Endothelial cell of hepatic sinusoid (primary cell): ENCODE results near the gene ZKSCAN1.
"Not testable (repeated sequence)": the region's sequence is repeated elsewhere in the genome, so short reads cannot be mapped to it uniquely, and the experiment has no call there.

Source experiments
- in situ Hi-C: cut with HindIII; loops from 2 replicates; pipeline ENCODE4 v1.10.0; 2017; ENCODE audit warnings: low sequenced_read_pairs

Gene ZKSCAN1

GRCh38 chr7:100015232-100016214 lies at the start of gene ZKSCAN1:
Gene ZKSCAN1, plus strand, starts transcription at chr7:100015596. Its CDS starts 7,911 bp downstream, at chr7:100023507.
- in situ Hi-C loops, result no loop called here

- in situ Hi-C loops, result no loop called here
Measured at GRCh38 chr7:99969298-99969697, 46.1 kb upstream of the ZKSCAN1 start.

- in situ Hi-C loops, result not testable (repeated sequence)
Measured at GRCh38 chr7:99969813-99970212, 45.6 kb upstream of the ZKSCAN1 start.

GRCh38 chr7:99971242-99971641 lies 44.2 kb upstream of the ZKSCAN1 start:
- in situ Hi-C loops, result no loop called here

- in situ Hi-C loops, result not testable (repeated sequence)
Measured at GRCh38 chr7:99973817-99974216, 41.6 kb upstream of the ZKSCAN1 start.

GRCh38 chr7:99974681-99975080 lies 40.7 kb upstream of the ZKSCAN1 start:
- in situ Hi-C loops, result no loop called here

GRCh38 chr7:99975782-99976521 lies 39.4 kb upstream of the ZKSCAN1 start, which contains the start of gene AZGP1:
Gene AZGP1, minus strand, starts transcription at chr7:99976031. Its CDS starts 11 bp downstream, at chr7:99976020.
- in situ Hi-C loops, result no loop called here

GRCh38 chr7:99976626-99977025 lies 38.8 kb upstream of the ZKSCAN1 start:
- in situ Hi-C loops, result no loop called here

- in situ Hi-C loops, result not testable (repeated sequence)
Measured at GRCh38 chr7:99979814-99980225, 35.6 kb upstream of the ZKSCAN1 start.

GRCh38 chr7:99980448-99980872 lies 34.9 kb upstream of the ZKSCAN1 start:
- in situ Hi-C loops, result not testable (repeated sequence)

- in situ Hi-C loops, result not testable (repeated sequence)
Measured at GRCh38 chr7:99981066-99981465, 34.3 kb upstream of the ZKSCAN1 start.

GRCh38 chr7:99984593-99984992 lies 30.8 kb upstream of the ZKSCAN1 start:
- in situ Hi-C loops, result no loop called here

- in situ Hi-C loops, result not testable (repeated sequence)
Measured at GRCh38 chr7:99987306-99987705, 28.1 kb upstream of the ZKSCAN1 start.

- in situ Hi-C loops, result no loop called here
Measured at GRCh38 chr7:99987846-99988245, 27.6 kb upstream of the ZKSCAN1 start.

- in situ Hi-C loops, result loop anchor here (10.0 kb wide), 1 partner anchor 56 kb away; no protein-coding TSS in a partner anchor
Measured at GRCh38 chr7:99990460-99990852, 24.9 kb upstream of the ZKSCAN1 start.

- in situ Hi-C loops, result loop anchor here (10.0 kb wide), 1 partner anchor 57 kb away; no protein-coding TSS in a partner anchor
Measured at GRCh38 chr7:99991543-99991942, 23.9 kb upstream of the ZKSCAN1 start.

GRCh38 chr7:99992330-99993038 lies 22.9 kb upstream of the ZKSCAN1 start:
- in situ Hi-C loops, result loop anchor here (10.0 kb wide), 1 partner anchor 58 kb away; no protein-coding TSS in a partner anchor

- in situ Hi-C loops, result loop anchor here (5.0 to 10.0 kb wide), 3 partner anchors 43 to 60 kb away; partner anchors contain the start of gene ZSCAN21
Measured at GRCh38 chr7:99994819-99995218, 20.6 kb upstream of the ZKSCAN1 start.

- in situ Hi-C loops, result loop anchor here (5.0 to 10.0 kb wide), 3 partner anchors 45 to 62 kb away; partner anchors contain the start of gene ZSCAN21
Measured at GRCh38 chr7:99996755-99997544, 18.4 kb upstream of the ZKSCAN1 start.
